ENCODE measurements around the gene POLDIP2. TPM values are rescaled to one million over a fixed set of nuclear protein-coding genes. Genes with fewer than 3 reads are reported as not detected.

Gene POLDIP2, protein sequence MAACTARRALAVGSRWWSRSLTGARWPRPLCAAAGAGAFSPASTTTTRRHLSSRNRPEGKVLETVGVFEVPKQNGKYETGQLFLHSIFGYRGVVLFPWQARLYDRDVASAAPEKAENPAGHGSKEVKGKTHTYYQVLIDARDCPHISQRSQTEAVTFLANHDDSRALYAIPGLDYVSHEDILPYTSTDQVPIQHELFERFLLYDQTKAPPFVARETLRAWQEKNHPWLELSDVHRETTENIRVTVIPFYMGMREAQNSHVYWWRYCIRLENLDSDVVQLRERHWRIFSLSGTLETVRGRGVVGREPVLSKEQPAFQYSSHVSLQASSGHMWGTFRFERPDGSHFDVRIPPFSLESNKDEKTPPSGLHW
- 119 and 121 TPM in 2 replicates for total RNA-seq (2014; rRNA removed; shearing (Covaris generic))

GRCh38 chr17:28357061-28357900, at the start of gene POLDIP2:
TSS of gene POLDIP2 (minus strand) at chr17:28357527. CDS start at chr17:28357448, 79 bp downstream.
- DNase-seq (ENCODE audit: low read depth): peak; percentile 91

- DNase-seq (ENCODE audit: low read depth): no peak
Measured at GRCh38 chr17:28406473-28406814, 49.1 kb upstream of the POLDIP2 start.

GRCh38 chr17:28405632-28406472, 48.5 kb upstream of the POLDIP2 start, which contains the start of gene SLC46A1:
TSS of gene SLC46A1 (minus strand) at chr17:28406212. CDS start at chr17:28406114, 98 bp downstream.
- peak; percentile 19 for DNase-seq (ENCODE audit: low read depth)

DNA sequence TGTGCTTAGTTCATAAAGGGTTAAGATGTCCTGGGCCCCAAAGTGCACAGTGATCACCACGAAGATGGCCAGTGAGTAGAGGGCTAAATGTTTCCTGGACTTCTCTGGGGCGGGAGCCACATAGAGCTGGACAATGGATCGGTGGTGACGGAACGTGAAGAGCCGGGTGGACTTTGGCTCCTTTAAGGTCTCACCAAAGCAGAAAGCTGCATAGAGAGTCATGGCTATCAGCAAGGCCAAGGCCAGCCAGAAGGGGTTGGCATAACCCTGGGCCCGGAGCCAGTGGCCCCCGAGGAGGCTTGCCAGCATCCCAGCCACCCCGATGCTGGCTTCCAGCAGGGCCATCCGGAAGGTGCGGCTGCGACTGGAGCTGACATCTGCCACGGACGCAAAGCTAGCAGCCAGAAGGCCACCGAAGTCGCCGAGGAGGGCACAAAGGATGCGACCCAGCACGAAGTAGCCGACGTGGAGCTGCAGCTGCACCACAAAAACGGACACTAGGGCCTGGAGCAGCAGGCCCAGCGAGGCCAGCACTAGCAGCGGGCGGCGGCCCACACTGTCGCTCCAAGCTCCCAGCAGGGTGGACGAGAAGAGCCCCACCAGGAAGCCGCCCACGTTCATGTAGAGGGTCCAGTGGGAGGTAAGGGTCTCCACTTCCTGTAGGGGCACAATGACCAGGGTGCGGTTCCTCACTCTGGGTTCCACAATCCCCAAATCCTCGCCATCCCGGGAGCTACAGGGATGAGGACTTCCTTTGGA, 47.7 kb upstream of the POLDIP2 start:
- no peak for DNase-seq (ENCODE audit: low read depth)

DNA sequence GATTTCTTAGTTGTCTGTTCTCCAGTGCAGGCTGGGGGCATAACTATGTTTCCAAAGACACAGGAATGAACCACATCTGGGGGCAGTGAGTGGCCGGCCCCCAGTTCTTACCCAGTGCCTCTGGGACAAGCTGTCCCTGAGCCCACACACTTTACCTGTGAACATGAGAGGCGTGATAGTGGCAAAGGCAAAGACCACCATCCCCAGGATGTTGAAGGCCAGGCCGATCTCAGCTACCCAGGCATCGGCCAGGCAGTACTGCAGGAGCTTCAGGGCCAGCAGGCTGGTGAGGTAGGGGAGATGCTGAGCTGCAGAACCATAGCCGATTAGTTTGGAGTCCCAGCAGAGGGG, 47.1 kb upstream of the POLDIP2 start:
- no peak for DNase-seq (ENCODE audit: low read depth)

DNA sequence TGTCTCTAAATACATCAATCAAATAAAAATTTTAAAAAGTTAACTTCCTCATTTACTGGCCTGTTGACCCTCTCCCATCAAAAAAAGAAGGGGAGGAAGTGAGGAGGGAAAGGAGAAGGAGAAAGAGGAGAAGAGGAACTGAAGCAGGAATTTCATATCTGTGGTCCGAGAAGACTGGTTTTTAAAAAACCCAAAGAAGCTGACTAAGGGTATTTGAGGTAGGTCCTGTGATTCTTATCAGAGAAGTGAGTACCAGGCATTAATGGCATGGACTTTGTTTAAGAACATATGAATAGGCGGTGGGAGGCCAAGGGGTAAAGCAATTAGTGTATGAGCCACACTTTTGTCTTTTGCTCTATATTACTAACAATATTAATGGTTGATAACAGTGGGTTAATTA, 46.7 kb upstream of the POLDIP2 start:
- no peak for DNase-seq (ENCODE audit: low read depth)

DNA sequence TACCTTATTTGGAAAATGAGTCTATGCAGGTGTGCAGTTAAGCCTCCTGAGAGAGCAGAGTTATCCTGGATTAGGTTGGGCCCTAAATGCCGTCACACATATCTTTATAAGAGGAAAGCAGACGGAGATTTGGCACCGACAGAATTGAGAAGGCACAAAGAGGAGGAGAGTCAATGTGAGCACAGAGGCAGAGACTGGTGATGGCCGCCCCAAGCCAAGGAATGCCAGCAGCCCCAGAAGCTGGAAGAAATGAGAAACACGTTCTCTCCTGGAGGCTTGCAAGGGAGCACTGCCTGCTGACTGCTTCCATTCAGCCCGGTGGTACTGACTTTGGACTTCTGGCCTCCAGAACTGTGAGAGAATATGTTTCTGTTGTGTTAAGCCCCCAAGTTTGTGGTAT, 45.5 kb upstream of the POLDIP2 start:
- no peak for DNase-seq (ENCODE audit: low read depth)

DNA sequence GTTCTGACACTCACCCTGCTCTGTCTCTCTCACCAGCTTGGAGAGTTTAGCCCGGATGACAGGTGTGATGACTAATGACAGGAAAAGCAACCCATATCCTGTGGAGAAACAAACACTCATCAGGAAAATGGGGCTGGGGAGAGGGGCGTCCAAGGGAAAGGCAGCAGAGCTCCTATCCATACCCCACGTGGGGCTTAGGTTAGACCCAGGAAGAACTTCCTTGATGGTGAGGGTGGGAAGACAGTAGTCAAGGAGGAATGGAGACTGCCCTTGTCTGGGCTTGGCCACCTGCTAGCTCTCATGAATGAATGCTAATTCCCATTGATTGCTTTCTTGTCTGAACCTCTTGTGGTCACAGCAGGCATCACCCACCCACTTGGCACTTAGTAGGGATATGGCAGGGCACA, 44.9 kb upstream of the POLDIP2 start:
- DNase-seq (ENCODE audit: low read depth): no peak

DNA sequence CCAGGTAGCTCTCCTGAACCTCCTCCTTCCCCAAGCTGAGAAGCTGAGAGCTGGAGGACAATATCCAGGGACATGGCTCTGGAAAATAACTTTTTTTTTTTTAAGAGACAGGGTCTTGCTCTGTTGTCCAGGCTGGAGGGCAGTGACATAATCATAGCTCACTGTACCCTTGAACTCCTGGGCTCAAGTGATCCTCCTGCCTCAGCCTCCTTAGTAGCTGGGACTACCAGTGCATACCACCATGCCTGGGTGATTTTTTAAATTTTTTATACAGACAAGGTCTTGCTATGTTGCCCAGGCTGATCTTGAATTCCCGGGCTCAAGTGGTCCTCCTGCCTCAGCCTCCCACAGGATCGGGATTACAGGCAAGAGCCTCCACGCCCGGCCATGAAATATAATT, 42.5 kb upstream of the POLDIP2 start:
- no peak for DNase-seq (ENCODE audit: low read depth)

DNA sequence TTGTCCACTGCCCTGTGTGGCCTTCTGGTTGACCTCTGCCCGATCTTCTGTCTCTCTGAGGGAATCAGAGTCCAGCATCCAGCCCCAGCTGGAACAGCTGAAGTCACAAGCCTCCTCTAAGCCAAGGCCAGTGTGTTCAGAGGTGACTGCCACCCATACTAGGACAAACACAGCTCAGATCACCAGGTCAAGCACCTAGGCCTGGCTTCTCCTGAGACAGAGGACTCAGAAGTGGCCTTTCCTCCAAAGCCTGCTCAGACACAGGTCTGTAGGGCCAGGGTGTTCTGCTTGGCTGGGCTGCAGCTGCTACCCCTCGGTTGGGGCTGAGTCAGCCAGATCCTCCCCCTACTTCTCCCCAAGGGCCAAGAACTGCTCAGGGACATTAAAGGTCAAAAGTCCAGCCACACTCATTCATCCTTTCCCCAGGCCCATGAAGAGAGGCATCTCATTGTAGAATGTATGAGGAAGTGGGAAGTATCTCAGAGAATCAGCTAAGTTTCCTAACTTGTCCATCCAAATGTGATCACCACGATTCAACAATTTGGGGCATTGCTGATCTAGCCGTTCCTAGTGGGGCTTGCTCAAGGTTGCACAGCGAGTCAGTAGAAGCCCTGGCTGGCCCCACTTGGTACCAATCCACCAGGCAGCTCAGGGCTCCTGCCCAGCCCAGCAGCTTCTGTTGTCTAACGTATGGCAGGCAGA, 41.1 kb upstream of the POLDIP2 start:
- DNase-seq (ENCODE audit: low read depth): peak; percentile 27

- DNase-seq (ENCODE audit: low read depth): no peak
Measured at GRCh38 chr17:28397687-28398279, 40.5 kb upstream of the POLDIP2 start.

GRCh38 chr17:28397275-28397674, 39.9 kb upstream of the POLDIP2 start:
- DNase-seq (ENCODE audit: low read depth): no peak

DNA sequence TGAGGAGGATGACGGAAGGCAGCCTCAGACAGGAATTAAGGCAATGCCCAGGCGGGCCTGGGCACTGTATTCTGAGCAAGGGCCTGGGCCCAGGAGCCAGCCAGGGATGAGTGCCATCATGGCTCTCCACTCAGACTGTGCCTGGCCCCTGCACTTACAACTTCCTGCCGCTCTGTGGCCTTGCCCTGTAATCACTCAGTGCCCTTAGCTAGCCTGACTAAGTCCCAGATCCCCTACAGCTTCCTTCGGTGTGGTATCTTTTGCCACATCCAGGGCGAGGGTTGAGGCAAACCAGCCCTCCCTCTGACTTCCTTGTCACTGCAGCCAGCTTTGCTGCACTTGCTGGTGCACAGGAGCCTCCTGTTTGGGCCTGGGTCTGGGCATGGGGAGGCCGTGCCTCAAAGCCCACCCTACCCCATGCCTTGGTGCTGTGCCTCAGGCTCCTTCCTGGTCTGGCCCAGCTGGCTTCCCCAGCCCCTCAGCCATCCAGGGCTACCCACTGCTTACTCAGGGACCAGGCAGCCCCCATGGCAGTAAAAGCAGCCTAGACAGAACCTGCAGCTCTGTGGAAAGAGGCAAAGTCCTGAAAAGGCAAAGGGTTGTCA, 39.4 kb upstream of the POLDIP2 start:
- DNase-seq (ENCODE audit: low read depth): peak; percentile 11

DNA sequence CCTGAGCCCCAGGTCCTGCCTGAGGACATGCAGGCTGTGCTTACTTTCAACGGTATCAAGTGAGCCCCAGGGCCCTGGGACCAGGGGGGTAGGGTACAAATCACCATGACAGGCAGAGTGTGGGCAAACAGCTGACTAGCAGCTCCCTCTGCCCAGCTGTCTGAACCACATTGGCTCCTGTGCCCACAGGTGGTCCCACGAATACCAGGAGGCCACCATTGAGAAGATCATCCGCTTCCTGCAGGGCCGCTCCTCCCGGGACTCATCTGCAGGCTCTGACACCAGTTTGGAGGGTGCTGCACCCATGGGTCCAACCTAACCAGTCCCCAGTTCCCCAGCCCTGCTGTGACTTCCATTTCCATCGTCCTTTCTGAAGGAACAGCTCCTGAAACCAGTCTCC, 38.6 kb upstream of the POLDIP2 start:
- DNase-seq (ENCODE audit: low read depth): no peak

DNA sequence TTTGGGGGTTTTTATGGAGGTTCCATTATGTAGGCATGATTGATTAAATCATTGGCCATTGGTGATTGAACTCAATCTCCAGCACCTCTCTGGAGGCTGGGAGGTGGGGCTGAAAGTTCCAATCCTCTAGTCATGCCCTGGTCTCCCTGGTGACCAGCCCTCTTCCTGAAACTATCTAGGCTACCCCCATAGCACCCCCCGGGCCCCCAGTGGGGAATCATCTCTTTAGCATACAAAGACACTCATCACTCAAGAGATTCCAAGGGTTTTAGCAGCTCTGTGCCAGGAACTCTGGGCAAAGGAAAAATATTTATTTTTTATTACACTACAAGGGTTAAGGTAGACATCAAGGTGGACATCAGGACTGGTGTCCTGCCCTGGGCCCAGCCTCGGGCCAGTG, 38.1 kb upstream of the POLDIP2 start:
- DNase-seq (ENCODE audit: low read depth): no peak

DNA sequence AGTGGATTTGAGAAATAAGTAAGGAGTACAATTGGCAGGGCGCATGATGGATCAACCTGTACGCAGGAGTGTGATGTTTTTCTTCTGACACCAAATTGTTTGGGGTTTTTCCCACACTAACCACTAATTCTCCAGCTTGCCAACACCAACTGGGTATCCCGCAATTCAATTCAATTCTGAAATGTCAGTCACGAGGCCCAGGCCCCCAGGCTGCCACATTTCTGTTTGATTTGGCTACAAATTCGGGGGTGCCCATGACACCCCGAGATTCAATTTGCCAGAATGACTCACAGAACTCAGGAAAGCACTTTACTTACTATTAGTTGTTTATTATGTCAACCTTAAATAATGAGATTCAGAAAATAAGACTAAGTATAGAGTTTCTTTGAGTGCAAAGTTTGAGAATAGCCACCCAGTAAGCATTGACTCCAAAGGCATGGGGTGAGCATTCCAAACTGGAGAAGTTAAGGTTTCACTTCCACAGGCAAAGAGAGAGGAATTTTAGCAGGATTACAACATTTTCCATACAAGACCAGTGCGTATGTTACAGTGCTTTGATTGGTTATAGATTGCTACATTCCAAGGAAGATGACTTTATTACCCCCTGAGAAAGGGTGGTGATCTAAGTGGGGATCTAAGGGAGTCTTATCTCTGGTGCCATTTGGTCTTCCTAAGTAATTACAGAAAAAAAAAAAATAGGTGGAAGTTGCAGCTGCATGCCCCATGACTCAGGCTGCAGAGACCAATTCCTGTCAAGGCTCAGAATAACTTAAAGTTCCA, 37.2 kb upstream of the POLDIP2 start:
- DNase-seq (ENCODE audit: low read depth): peak; percentile 11

DNA sequence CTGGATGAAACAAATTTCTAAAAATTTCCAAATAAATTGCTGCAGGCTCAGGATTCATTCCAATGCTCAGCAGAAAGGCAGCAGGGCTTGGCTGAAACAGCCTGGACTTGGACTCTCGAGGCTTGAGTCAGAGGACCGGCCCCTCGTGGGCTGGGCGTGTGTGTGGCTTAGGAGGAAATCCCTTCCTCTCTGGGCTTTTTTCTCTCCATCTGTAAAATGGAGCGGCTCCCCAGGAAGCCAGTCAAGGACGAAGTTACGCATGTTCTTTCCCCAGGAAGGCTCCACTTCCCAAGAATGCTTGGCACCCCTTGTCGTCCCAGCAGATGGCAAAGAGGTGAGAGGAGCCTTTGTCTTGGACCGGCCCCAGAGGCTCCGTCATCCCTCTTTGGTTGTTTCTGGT, 35.2 kb upstream of the POLDIP2 start:
- DNase-seq (ENCODE audit: low read depth): no peak

GRCh38 chr17:28391401-28391800, 34.1 kb upstream of the POLDIP2 start:
- DNase-seq (ENCODE audit: low read depth): no peak

DNA sequence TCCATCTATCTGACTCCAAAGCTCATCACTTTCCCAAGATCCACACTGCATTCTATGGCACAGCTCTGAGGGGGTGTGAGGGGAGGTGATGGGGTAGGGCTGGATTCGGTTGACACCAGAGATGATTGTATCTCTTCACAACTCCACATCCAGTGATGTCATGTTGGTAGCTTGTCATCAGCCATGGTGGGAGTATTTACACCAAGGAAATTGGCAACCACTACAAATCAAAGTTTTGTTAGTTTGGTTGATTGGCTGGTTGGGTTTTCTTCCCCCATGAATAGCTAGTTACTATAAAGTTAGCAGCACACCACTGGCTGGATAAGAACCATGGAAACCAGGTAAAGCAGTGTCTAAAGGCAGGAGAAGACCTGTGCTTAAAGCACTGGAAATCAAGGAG, 33.7 kb upstream of the POLDIP2 start:
- no peak for DNase-seq (ENCODE audit: low read depth)
